Cardiac muscle cell (in vitro differentiated cells and primary cell): ENCODE measurements around the gene SORCS3. TPM values are rescaled to one million over a fixed set of nuclear protein-coding genes. Genes with fewer than 3 reads are reported as not detected.
"Not testable (repeated sequence)": the region's sequence is repeated elsewhere in the genome, so short reads cannot be mapped to it uniquely, and the experiment has no call there.

Experiments used
- DNase-seq, 2 donors: peaks; one replicate each; pipeline versions ENCODE4 v3.0.0 to v3.0.0-alpha.2; 2010 to 2017; ENCODE audit warnings: low read depth in 1 of 2, low spot score in 1 of 2
- H3K27ac ChIP-seq: fragments of 200-600 bp; sonication (generic); 2 replicates; pipeline ENCODE4 v1.5.1; 2016
- H3K27me3 ChIP-seq: fragments of 200-600 bp; sonication (generic); 2 replicates; pipeline ENCODE4 v1.6.0; 2016; ENCODE audit warnings: control low read depth
- H3K36me3 ChIP-seq: fragments of 200-600 bp; sonication (generic); 2 replicates; pipeline ENCODE4 v1.5.1; 2016; ENCODE audit warnings: control low read depth
- H3K4me1 ChIP-seq: fragments of 200-600 bp; sonication (generic); 2 replicates; pipeline ENCODE4 v1.8.1; 2017; ENCODE audit warnings: low read depth, mild to moderate bottlenecking, mixed run types
- H3K4me3 ChIP-seq: fragments of 200-600 bp; sonication (generic); 2 replicates; pipeline ENCODE4 v1.5.1; 2016; ENCODE audit warnings: mild to moderate bottlenecking
- H3K9me3 ChIP-seq: fragments of 200-600 bp; sonication (generic); 2 replicates; pipeline ENCODE4 v1.5.1; 2017; ENCODE audit warnings: low read depth, mild to moderate bottlenecking, control low read depth
- CTCF ChIP-seq: IDR thresholded peaks from 2 replicates; pipeline ENCODE4 v1.5.1; 2012; ENCODE audit warnings: low read depth, mild to moderate bottlenecking, low read length
- polyA plus RNA-seq: library from polyadenylated mRNA; unstranded; fragments of >200 nt; fragmentation: Nextera tagmentation; extraction: Ambion mirVana; gene quantifications from 2 replicates; pipeline ENCODE4 v1.2.1, GENCODE V29; 2016
- total RNA-seq: library from RNA; depleted of rRNA; stranded (reverse); fragments of >200 nt; gene quantifications from 2 replicates; pipeline ENCODE4 v1.2.3, GENCODE V29; 2016

The SORCS3 gene
- total and polyA plus RNA-seq, 2 experiments from 2014 or later = 9.3 to 29.1 TPM

- TF ChIP-seq CTCF = no peak
- Histone ChIP-seq H3K36me3 (no peaks in the 10 kb centered on the region), H3K4me1 (peaks cover 83% of the 10 kb centered on the region), H3K27ac (peak overlapping the region; percentile 90), H3K27me3 (no peaks in the 10 kb centered on the region), H3K9me3 (no peaks in the 10 kb centered on the region), H3K4me3 (no peak overlapping the region)
- peak in 1 of 2 donors; percentile 87 for DNase-seq
Observed at GRCh38 chr10:104711302-104711721, 70.2 kb downstream of the SORCS3 start.

- not testable (repeated sequence) for H3K27me3 ChIP-seq, DNase-seq, H3K4me3 ChIP-seq
Observed at GRCh38 chr10:104730593-104730992, 89.5 kb downstream of the SORCS3 start.

GRCh38 chr10:104731192-104731591 lies 90.1 kb downstream of the SORCS3 start:
- Histone ChIP-seq H3K36me3 (no peaks in the 10 kb centered on the region), H3K27ac (no peak overlapping the region), H3K9me3 (no peaks in the 10 kb centered on the region), H3K27me3 (no peaks in the 10 kb centered on the region), H3K4me1 (peaks cover 37% of the 10 kb centered on the region), H3K4me3 (no peak overlapping the region)
- TF ChIP-seq CTCF = no peak
- DNase-seq = no peak

More at GRCh38 chr10:104730593-104730992, 89.5 kb downstream of the SORCS3 start:
- peaks cover 34% of the 10 kb centered on the region for H3K4me1 ChIP-seq
- not testable (repeated sequence) for H3K9me3 ChIP-seq, H3K36me3 ChIP-seq, H3K27ac ChIP-seq

GRCh38 chr10:104732222-104732621 lies 91.1 kb downstream of the SORCS3 start:
- Histone ChIP-seq H3K9me3 (no peaks in the 10 kb centered on the region), H3K36me3 (no peaks in the 10 kb centered on the region), H3K27ac (no peak overlapping the region), H3K4me3 (no peak overlapping the region), H3K4me1 (peaks cover 42% of the 10 kb centered on the region), H3K27me3 (no peaks in the 10 kb centered on the region)
- no peak for TF ChIP-seq CTCF
- DNase-seq = no peak

- no peak for TF ChIP-seq CTCF
- Histone ChIP-seq H3K4me3 (no peak overlapping the region), H3K27me3 (no peaks in the 10 kb centered on the region), H3K4me1 (peaks cover 47% of the 10 kb centered on the region), H3K36me3 (no peaks in the 10 kb centered on the region), H3K9me3 (no peaks in the 10 kb centered on the region), H3K27ac (peak overlapping the region; percentile 91)
- DNase-seq = no peak
Observed at GRCh38 chr10:104734433-104734832, 93.3 kb downstream of the SORCS3 start.

GRCh38 chr10:104735036-104735756 lies 94.1 kb downstream of the SORCS3 start:
- H3K27me3 ChIP-seq = no peaks in the 10 kb centered on the region
- peak overlapping the region; percentile 91 for H3K27ac ChIP-seq
- DNase-seq = peak in 1 of 2 donors; percentile 66
- no peak for TF ChIP-seq CTCF
- no peak overlapping the region for H3K4me3 ChIP-seq
- no peaks in the 10 kb centered on the region for H3K9me3 ChIP-seq
- H3K36me3 ChIP-seq = no peaks in the 10 kb centered on the region
- peaks cover 53% of the 10 kb centered on the region for H3K4me1 ChIP-seq
